Epithelial cell of prostate (primary cell): ENCODE results near the gene CD160.
"Not testable (repeated sequence)": the region's sequence is repeated elsewhere in the genome, so short reads cannot be mapped to it uniquely, and the experiment has no call there.

ENCODE experiments used
- DNase-seq: peaks from one replicate; pipeline ENCODE4 v3.0.0-alpha.2; 2011; ENCODE audit warnings: low read depth, low spot score
- H3K27ac ChIP-seq: fragments of 450-650 bp; 2 replicates; pipeline ENCODE4 v1.5.1; 2017; ENCODE audit warnings: mild to moderate bottlenecking

Gene CD160

DNA sequence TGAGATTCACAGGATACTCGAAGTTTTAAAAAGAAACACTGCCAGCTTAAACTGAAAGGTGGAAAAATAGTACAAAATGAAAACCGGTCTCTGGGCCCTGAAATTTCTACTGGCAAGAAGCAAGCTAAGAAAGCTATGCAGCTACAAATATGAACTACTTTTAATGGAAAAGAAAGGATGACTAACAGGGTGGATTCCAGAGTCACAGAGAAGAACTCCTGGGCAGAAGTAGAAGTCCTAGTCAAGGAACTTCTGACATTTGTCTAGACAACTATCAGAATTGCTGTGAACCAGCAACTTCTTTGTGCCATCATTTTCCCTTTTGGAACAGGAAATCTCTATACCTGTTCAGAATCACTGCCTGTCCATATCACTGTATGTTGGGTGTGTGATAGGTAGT, 38.1 kb downstream of the CD160 start:
- H3K27ac ChIP-seq: no peak overlapping the region
- DNase-seq: no peak

- DNase-seq: no peak
- no peak overlapping the region for H3K27ac ChIP-seq
Measured at GRCh38 chr1:145758116-145758515, 38.8 kb downstream of the CD160 start.

DNA sequence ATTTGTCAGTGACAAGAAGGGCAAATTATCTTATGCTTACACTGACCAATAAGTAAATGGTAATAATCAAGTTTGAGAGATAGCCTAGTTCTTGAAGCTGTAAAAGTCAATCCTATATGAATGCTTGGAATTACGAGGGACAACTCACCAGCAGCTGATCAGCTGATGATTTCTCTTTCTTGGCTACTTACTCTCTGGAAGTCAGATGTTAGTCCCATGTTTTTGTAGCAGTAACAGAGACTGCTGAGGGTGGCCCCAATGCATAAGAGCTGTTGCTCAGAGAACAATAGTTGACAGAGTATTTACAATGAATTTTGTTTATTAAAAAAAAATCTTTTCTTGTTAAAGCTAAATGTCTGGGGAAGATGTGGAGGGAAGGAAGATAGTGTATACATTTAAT, 39.3 kb downstream of the CD160 start:
- DNase-seq: no peak
- no peak overlapping the region for H3K27ac ChIP-seq

- no peak overlapping the region for H3K27ac ChIP-seq
- no peak for DNase-seq
Measured at GRCh38 chr1:145759721-145760120, 40.4 kb downstream of the CD160 start.

DNA sequence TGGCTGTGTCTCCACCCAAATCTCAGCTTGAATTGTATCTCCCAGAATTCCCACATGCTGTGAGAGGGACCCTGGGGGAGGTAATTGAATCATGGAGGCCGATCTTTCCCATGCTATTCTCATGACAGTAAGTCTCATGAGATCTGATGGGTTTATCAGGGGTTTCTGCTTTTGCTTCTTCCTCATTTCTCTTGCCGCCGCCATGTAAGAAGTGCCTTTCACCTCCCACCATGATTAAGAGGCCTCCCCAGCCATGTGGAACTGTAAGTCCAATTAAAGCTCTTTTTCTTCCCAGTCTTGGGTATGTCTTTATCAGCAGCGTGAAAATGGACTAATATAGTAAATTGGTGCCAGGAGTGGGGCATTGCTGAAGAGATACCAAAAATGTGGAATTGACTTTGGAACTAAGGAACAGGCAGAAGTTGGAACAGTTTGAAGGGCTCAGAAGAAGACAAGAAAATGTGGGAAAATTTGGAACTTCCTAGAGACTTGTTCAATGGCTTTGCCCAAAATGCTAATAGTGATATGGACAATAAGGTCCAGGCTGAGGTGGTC, 41.2 kb downstream of the CD160 start:
- not testable (repeated sequence) for DNase-seq, H3K27ac ChIP-seq

GRCh38 chr1:145761498-145761897, 42.2 kb downstream of the CD160 start:
- not testable (repeated sequence) for H3K27ac ChIP-seq, DNase-seq

- not testable (repeated sequence) for DNase-seq, H3K27ac ChIP-seq
Measured at GRCh38 chr1:145762001-145762400, 42.7 kb downstream of the CD160 start.

- not testable (repeated sequence) for DNase-seq, H3K27ac ChIP-seq
Measured at GRCh38 chr1:145764231-145764940, 45.1 kb downstream of the CD160 start.

DNA sequence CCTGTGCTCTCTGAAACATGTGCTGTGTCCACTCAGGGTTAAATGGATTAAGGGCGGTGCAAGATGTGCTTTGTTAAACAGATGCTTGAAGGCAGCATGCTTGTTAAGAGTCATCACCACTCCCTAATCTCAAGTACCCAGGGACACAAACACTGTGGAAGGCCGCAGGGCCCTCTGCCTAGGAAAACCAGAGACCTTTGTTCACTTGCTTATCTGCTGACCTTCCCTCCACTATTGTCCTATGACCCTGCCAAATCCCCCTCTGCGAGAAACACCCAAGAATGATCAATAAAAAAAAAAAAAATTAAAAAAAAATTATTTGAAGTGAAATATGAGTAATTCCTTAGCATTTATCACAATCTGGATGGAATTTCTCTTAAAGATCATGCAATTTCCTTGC, 45.8 kb downstream of the CD160 start:
- H3K27ac ChIP-seq, DNase-seq: not testable (repeated sequence)

DNA sequence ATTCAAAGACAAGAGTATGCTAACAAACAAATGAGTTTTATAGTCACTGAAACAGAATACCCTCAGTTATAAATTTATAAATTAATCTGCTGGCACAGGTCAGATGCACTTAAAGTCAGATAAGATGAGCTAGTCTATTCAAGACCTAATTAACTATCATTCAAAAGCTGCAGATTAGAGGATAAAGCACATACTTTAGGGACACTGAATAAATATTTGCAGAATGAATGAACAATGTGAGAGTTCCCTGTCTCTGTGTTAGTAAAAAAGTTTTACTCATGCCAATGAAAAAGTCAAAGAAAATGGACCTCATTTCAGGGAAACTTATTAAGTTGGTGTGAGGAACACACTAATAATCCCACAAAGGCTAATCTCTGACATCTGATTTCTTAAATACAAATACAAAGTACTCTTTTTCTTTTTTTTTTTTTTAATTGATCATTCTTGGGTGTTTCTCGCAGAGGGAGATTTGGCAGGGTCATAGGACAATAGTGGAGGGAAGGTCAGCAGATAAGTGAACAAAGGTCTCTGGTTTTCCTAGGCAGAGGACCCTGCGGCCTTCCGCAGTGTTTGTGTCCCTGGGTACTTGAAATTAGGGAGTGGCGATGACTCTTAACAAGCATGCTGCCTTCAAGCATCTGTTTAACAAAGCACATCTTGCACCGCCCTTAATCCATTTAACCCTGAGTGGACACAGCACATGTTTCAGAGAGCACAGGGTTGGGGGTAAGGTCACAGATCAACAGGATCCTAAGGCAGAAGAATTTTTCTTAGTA, 46.5 kb downstream of the CD160 start:
- DNase-seq, H3K27ac ChIP-seq: not testable (repeated sequence)

DNA sequence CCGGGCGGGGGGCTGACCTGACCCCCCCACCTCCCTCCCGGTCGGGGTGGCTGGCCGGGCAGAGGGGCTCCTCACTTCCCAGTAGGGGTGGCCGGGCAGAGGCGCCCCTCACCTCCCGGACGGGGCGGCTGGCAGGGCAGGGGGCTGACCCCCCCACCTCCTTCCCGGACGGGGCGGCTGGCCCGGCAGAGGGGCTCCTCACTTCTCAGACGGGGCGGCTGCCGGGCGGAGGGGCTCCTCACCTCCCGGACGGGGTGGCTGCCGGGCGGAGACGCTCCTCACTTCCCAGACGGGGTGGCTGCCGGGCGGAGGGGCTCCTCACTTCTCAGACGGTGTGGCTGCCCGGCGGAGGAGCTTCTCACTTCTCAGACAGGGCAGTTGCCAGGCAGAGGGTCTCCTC, 47.6 kb downstream of the CD160 start:
- not testable (repeated sequence) for DNase-seq, H3K27ac ChIP-seq

DNA sequence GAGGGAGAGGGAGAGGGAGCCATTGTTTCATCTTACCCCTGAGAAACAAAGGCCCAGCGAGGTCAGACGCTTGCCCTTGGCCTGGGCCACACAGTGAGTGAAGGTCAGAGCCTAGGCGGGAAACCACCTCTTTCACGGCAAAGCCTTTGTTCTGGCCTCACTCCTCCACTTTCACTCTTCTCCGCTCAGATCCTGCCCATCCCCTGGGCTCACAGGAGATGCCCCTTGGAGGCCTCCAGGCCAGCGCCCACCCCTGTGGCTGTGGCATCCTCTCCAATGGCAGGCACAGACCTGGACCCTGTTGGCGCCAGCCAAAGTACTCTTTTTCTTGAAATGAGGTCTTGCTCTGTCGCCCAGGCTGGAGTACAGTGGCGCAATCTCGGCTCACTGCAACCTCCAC, 48.7 kb downstream of the CD160 start:
- not testable (repeated sequence) for H3K27ac ChIP-seq, DNase-seq

- no peak for DNase-seq
- no peak overlapping the region for H3K27ac ChIP-seq
Measured at GRCh38 chr1:145771056-145771455, 51.8 kb downstream of the CD160 start.

- DNase-seq: no peak
- no peak overlapping the region for H3K27ac ChIP-seq
Measured at GRCh38 chr1:145773423-145773822, 54.1 kb downstream of the CD160 start.

DNA sequence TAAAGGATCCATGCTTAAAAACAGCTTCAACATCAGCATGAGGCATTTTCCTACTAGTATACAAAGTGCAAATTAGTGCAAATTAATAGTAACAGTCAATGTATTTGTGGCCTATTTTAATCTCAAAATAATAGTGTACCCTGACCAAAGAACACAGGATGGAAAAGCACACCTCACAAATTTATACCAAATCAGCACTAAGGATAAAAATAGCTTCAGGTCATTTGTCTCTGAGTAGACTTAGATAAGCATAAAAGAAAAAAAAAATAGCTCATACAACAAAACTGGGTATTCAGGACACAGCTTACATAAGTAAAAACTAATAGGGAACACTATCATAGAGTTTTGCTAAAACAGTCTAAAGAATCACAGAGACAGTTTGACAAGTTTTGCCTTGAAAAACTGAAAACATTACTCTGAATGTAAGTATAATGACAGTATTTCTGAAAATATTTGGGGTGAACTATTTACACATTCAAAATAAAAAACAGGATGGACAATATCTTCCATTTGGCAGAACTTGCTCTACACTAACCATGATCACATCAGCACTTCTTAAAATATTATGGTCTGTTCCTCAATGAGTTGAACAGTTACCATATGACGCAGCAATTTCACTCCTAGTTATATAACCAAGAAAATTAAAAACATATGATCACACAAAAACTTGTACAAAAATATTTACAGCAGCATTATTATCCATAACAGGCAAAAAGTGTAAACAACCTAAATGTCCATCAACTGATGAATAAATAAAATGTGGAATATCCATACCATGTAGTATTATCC, 58.3 kb downstream of the CD160 start:
- DNase-seq: no peak
- no peak overlapping the region for H3K27ac ChIP-seq

DNA sequence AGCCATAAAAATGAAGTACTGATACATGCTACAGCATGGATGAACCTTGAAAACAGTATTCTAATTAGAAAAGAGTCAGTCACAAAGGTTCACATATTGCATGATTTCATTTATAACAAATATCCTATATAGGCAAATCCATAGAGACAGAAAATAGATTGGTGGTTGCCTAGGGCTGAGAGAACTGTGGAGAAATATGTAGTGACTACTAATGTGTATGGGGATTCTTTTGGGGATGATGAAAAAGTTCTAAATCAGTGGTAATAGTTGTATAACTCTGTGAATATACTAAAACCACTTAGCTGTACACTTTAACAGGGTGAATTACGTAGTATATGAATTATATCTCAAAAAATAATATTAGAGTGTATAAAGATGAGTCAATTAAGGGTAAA, 58.8 kb downstream of the CD160 start:
- DNase-seq: no peak
- H3K27ac ChIP-seq: no peak overlapping the region

- H3K27ac ChIP-seq: peak overlapping the region; percentile 82
- DNase-seq: peak; percentile 84
Measured at GRCh38 chr1:145782272-145783099, 63.2 kb downstream of the CD160 start.

DNA sequence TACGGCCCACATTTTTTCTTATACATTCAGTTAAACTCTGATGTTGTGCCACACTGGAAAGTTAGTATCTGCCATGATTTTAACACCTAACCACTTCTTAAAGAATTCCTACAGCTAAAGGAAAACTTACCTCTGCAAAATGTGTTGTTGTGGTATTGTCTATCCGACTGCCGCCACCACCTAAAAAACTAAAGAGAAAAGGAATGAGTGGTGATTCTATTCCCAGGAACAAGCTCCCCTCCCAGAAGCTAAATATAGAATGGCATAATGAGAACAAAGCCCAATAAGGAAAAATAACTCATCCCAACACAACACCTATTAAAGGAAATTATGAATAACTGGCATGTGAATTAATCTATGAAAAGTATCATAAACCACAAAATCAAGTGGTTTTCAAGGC, 65.1 kb downstream of the CD160 start:
- DNase-seq: no peak
- no peak overlapping the region for H3K27ac ChIP-seq

DNA sequence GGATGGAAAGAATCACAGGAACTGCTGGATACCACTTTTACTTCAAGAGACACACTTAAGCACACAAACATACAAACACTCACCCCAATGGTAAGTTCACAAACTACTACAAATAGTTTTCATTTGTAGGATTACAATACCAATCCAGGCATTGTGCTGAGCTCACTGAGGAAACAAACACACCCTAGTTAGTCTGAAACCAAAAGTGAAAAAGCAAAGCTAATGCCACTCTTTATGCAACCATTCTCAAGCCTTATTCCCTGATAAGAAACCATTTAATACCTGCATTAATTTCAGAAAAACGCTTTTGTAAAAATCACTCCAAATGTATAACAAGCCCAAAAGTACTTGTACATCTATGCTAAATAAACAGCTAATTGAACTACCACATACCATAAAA, 66.2 kb downstream of the CD160 start:
- peak overlapping the region; percentile 71 for H3K27ac ChIP-seq
- DNase-seq: peak; percentile 26

- DNase-seq: no peak
- peak overlapping the region; percentile 71 for H3K27ac ChIP-seq
Measured at GRCh38 chr1:145786271-145786670, 67.0 kb downstream of the CD160 start.
